ENCODE measurements around the gene DPEP2NB. TPM values are rescaled to one million over a fixed set of nuclear protein-coding genes. Genes with fewer than 3 reads are reported as not detected.

DPEP2NB gene
- total and polyA plus RNA-seq, 10 of the 15 experiments (the other 5 are each of a cell fraction or from before 2014, with no cell fraction given), result not detected

DNA sequence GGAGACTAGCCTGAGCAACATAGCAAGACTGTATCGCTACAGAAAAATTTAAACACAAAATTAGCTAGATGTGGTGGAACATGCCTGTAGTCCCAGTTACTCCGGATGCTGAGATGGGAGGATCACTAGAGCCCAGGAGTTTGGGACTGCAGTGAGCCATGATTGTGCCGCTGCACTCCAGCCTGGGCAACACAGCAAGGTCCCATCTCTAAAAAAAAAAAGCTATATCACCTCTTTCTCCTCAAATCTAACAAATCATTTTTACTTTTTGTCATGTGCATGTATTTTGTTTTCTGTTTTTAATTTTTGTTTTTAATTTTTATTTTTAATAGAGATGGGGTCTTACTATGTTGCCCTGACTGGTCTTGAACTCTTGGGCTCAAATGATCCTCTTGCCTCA lies 13.3 kb upstream of the DPEP2NB start:
- Histone ChIP-seq H3K4me1 (ENCODE audit: control insufficient read depth, insufficient read depth, low read length) (no peaks in the 10 kb centered on the region), H3K4me2 (ENCODE audit: control insufficient read depth, insufficient read depth) (no peak overlapping the region), H3K4me3 (no peak overlapping the region), H3K36me3 (ENCODE audit: control insufficient read depth in 2 of 2, insufficient read depth in 2 of 2, low read length in 1 of 2) (peaks cover 0 to 10% of the 10 kb centered on the region in 2 experiments; a peak in 2 of 4 replicates), H2AFZ (ENCODE audit: control insufficient read depth, low read depth, low read length) (no peak overlapping the region), H3K9ac (ENCODE audit: control insufficient read depth, insufficient read depth, low read length) (no peak overlapping the region), H3K79me2 (ENCODE audit: control insufficient read depth, insufficient read depth, low read length) (peaks cover 6% of the 10 kb centered on the region), H3K9me3 (replicated peaks; ENCODE audit: control insufficient read depth, insufficient read depth, low read length) (no peaks in the 10 kb centered on the region), H4K20me1 (ENCODE audit: control insufficient read depth, insufficient read depth) (no peaks in the 10 kb centered on the region), H3K27ac (ENCODE audit: control insufficient read depth, insufficient read depth) (no peak overlapping the region), H3K27me3 (replicated peaks in 1 of 2; ENCODE audit: control insufficient read depth in 2 of 2, insufficient read depth in 2 of 2, low read length in 1 of 2) (no peaks in the 10 kb centered on the region)
- ChIA-PET SMC1A (ENCODE audit: uncharacterized antibody, unreplicated experiment) (interaction anchor here (0.9 to 3.2 kb wide), 3 partner anchors 9 to 62 kb away, joined by 3 to 9 read pairs (median 3); no protein-coding TSS in a partner anchor), CTCF (interaction anchor here (1.6 to 2.9 kb wide), 2 partner anchors 11 to 12 kb away, joined by 6 to 14 read pairs; no protein-coding TSS in a partner anchor), POLR2A (no interaction called here), RAD21 (ENCODE audit: unreplicated experiment) (interaction anchor here (0.6 kb wide), 1 partner anchor 648 kb away, joined by 3 read pairs; no protein-coding TSS in a partner anchor)
- no peak for TF ChIP-seq ZNF207 (IDR thresholded peaks at IDR 0.05; ENCODE audit: borderline replicate concordance)
- no peak for TF ChIP-seq KAT2A (conservative IDR thresholded peaks at IDR 0.05; ENCODE audit: control insufficient read depth, low read depth, low read length)
- no peak for TF ChIP-seq EZH2 (IDR thresholded peaks at IDR 0.05; ENCODE audit: borderline replicate concordance, control insufficient read depth, low read depth, low read length)
- TF ChIP-seq, protein P1, sequence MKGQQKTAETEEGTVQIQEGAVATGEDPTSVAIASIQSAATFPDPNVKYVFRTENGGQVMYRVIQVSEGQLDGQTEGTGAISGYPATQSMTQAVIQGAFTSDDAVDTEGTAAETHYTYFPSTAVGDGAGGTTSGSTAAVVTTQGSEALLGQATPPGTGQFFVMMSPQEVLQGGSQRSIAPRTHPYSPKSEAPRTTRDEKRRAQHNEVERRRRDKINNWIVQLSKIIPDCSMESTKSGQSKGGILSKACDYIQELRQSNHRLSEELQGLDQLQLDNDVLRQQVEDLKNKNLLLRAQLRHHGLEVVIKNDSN (IDR thresholded peaks at IDR 0.05; ENCODE audit: borderline replicate concordance, extremely low read length, insufficient read depth, low read depth, low read length), result no peak
- TF ChIP-seq SUPT20H (IDR thresholded peaks at IDR 0.05; ENCODE audit: borderline replicate concordance, control insufficient read depth, low read depth, low read length), result no peak
- TF ChIP-seq PAX5 (IDR thresholded peaks at IDR 0.05; ENCODE audit: borderline replicate concordance, low read depth, low read length), result no peak
- TF ChIP-seq STAT1 (conservative IDR thresholded peaks at IDR 0.05), result no peak
- WGBS (ENCODE audit: insufficient coverage, insufficient replicate concordance, low lambda C conversion rate, missing lambda C conversion rate), result 98% methylated on average over 3 of the region's 3 CpGs
- no peak for ATAC-seq
- in situ Hi-C loops (cut with MboI) (no loop called here), intact Hi-C loops (cut with micrococcal nuclease; ENCODE audit: unreplicated experiment) (no loop called here)
- BruUV-seq (replicated peaks), result no TSS peak
- no peak for FAIRE-seq
- no peak for DNase-seq (ENCODE audit: low read depth, low spot score)

All from GM12878 (cell line).